ENCODE data around the gene DNMBP. TPM values are rescaled to one million over a fixed set of nuclear protein-coding genes. Genes with fewer than 3 reads are reported as not detected.
"Not testable (repeated sequence)": the region's sequence is repeated elsewhere in the genome, so short reads cannot be mapped to it uniquely, and the experiment has no call there.

DNMBP gene
- total and polyA plus RNA-seq, 8 donors = 14.8 to 43.9 (median 37.2) TPM

DNA sequence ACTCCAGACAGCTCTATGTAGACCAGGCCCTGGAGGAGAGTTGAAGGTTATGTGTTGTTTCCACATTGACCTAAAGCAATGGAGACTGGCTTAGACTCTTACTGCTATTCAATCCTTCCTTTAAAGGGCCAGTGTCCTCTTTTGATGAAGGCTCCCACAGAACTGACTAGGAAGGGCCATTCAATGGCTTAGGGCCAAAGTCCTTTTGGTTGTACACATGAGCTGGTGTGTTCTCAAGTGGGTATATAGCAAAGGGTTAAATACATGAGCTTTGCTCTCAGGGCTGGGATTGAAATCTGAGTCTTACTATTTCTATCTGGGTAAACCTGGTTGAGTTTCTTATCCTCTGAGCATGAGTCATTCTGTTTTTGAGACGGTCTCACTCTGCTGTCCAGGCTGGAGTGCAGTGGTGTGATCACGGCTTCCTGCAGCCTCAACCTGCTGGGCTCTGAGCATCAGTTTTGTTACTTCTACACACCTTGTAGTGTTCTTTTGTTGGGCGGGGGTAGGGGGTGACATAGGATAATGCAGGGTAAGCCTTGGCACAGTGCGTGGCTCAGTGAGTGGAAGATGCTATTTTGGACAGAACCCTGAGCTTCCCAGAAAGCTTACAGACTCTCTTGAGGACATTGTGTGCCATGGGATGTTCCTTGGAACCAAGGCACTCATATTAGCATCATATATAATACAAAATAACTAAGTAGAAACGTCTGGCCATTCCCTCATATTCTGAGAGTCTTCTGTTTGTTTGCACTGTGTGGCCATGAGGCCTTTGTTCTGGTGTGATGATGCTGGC, 137.2 kb downstream of the DNMBP start:
- Histone ChIP-seq H3K27me3 (peaks cover 0 to 13% of the 10 kb centered on the region in 2 donors), H3K9me3 (no peaks in the 10 kb centered on the region), H3K4me3 (no peak overlapping the region), H3K36me3 (peaks cover 0 to 28% of the 10 kb centered on the region in 2 donors), H3K4me1 (no peaks in the 10 kb centered on the region), H3K27ac (no peak overlapping the region)
- no peak for TF ChIP-seq CTCF (IDR thresholded peaks at IDR 0.05)
- DNase-seq (no peak), ATAC-seq (no peak)
- intact Hi-C loops (cut with DNase I) = no loop called here

DNA sequence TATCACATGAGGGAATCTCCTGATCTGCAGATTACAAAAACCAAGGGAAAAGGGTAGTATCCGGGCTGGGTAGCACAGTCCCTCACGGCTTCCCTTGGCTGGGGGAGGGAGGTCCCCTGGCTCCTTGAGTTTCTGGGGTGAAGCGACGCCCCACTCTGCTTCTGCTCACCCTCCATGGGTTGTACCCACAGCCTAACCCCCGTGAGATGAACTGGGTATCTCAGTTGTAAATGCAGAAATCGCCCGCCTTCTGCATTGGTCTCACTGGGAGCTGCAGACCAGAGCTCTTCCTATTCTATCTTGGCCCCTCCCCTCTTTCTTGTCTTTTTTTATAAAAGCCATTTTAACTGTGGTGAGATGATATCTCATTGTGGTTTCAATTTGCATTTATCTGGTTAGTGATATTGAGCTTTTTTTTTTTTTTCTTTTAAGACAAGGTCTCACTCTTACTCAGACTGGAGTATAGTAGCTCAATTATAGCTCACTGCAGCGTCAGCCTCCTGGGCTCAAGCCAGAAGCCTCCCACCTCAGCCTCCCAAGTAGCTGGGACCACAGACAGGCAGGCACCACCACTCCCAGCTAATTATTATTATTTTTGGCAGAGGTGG, 139.5 kb downstream of the DNMBP start:
- Histone ChIP-seq H3K9me3 (no peaks in the 10 kb centered on the region), H3K4me3 (no peak overlapping the region), H3K27me3 (peaks cover 0 to 13% of the 10 kb centered on the region in 2 donors), H3K4me1 (no peaks in the 10 kb centered on the region), H3K27ac (no peak overlapping the region), H3K36me3 (peaks cover 0 to 5% of the 10 kb centered on the region in 2 donors)
- DNase-seq = no peak
- ATAC-seq = no peak
- TF ChIP-seq CTCF (IDR thresholded peaks at IDR 0.05) = no peak
- intact Hi-C loops (cut with DNase I) = no loop called here

DNA sequence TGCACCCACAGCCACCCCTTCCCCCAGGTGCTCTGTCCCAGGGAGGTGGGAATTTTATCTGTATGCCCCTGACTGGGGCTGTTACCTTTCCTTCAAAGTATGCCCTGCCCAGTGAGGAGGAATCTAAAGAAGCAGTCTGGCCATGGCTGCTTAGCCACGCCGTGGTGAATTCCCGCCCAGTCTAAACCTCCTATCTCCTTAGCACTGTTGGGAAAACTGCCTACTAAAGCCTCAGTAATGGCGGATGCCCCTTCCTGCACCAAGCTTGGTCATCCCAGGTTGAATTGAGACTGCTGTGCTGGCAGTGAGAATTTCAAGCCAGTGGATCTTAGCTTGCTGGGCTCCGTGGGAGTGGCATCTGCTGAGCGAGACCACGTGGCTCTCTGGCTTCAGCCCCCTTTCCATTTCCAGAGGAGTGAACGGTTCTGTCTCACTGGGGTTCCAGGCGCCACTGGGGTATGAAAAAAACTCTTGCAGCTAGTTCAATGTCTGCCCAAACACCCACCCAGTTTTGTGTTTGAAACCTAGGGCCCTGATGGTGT, 140.1 kb downstream of the DNMBP start:
- no peaks in the 10 kb centered on the region for H3K4me1 ChIP-seq
- DNase-seq = no peak
- peaks cover 0 to 13% of the 10 kb centered on the region in 2 donors for H3K27me3 ChIP-seq
- no peak overlapping the region for H3K27ac ChIP-seq
- ATAC-seq = no peak
- H3K4me3 ChIP-seq = no peak overlapping the region
- intact Hi-C loops (cut with DNase I) = no loop called here
- TF ChIP-seq CTCF (IDR thresholded peaks at IDR 0.05) = no peak
- H3K36me3 ChIP-seq = no peaks in the 10 kb centered on the region
- H3K9me3 ChIP-seq = no peaks in the 10 kb centered on the region

DNA sequence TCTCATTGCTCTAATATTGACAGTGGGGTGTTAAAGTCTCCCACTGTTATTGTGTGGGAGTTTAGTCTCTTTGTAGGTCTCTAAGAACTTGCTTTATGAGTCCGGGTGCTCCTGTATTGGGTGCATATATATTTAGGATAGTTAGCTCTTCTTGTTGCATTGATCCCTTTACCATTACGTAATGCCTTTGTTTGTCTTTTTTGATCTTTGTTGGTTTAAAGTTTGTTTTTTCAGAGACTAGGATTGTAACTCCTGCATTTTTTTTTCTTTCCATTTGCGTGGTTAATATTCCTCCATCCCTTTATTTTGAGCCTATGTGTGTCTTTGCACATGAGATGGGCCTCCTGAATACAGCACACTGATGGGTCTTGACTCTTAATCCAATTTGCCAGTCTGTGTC, 142.5 kb downstream of the DNMBP start:
- peaks cover 0 to 13% of the 10 kb centered on the region in 2 donors for H3K27me3 ChIP-seq
- H3K4me1 ChIP-seq; H3K36me3 ChIP-seq; ATAC-seq; intact Hi-C loops (cut with DNase I); H3K4me3 ChIP-seq; DNase-seq; H3K27ac ChIP-seq; H3K9me3 ChIP-seq: not testable (repeated sequence)

DNA sequence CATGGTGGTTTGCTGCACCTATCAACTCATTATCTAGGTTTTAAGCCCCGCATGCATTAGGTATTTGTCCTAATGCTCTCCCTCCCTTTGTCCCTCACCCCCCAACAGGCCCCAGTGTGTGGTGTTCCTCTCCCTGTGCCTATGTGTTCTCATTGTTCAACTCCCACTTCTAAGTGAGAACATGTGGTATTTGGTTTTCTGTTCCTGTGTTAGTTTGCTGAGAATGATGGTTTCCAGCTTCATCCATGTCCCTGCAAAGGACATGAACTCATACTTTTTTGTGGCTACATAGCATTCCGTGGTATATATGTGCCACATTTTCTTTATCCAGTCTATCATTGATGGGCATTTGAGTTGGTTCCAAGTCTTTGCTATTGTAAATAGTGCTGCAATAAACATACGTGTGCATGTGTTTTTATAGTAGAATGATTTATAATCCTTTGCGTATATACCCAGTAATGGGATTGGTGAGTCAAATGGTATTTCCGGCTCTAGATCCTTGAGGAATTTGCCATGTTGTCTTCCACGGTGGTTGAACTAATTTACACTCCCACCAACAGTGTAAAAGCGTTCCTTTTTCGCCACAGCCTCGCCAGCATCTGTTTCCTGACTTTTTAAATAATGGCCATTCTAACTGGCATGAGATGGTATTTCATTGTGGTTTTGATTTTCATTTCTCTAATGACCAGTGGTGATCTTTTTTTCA, 146.1 kb downstream of the DNMBP start:
- intact Hi-C loops (cut with DNase I); H3K4me1 ChIP-seq; DNase-seq; H3K27me3 ChIP-seq; H3K9me3 ChIP-seq; H3K36me3 ChIP-seq; ATAC-seq; H3K27ac ChIP-seq; H3K4me3 ChIP-seq: not testable (repeated sequence)

DNA sequence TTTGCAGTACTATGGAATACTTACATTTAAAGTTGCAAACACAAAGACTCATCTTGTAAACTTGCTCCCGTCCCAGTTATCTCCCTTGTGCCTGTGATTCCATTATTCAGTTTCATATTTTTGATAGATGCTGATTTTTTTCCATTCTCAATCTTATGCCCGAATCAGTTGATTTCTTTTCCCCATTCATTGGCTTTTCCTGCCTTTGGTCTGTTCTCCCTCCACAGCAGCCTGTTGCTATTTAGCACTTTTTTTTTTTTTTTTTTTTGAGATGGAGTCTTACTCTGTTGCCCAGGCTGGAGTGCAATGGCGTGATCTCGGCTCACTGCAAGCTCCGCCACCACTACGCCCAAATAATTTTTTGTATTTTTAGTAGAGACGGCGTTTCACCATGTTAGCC, 149.3 kb downstream of the DNMBP start:
- intact Hi-C loops (cut with DNase I) = no loop called here
- no peak for TF ChIP-seq CTCF (IDR thresholded peaks at IDR 0.05)

More for the DNA sequence above, 149.3 kb downstream of the DNMBP start:
- H3K4me3 ChIP-seq = no peak overlapping the region
- H3K4me1 ChIP-seq = no peaks in the 10 kb centered on the region
- ATAC-seq = no peak
- H3K36me3 ChIP-seq = no peaks in the 10 kb centered on the region
- no peaks in the 10 kb centered on the region for H3K9me3 ChIP-seq
- no peak for DNase-seq
- no peaks in the 10 kb centered on the region for H3K27me3 ChIP-seq
- no peak overlapping the region for H3K27ac ChIP-seq
